Ecto neural progenitor cell (in vitro differentiated cells): ENCODE measurements around the gene TNFAIP8L2.
A peak's percentile ranks its signal among the peaks of the same experiment; 100 is the strongest.

Experiments
- DNase-seq: peaks from one replicate; pipeline ENCODE4 v3.0.0-alpha.2; 2018; ENCODE audit warnings: low spot score

The TNFAIP8L2 gene

DNA sequence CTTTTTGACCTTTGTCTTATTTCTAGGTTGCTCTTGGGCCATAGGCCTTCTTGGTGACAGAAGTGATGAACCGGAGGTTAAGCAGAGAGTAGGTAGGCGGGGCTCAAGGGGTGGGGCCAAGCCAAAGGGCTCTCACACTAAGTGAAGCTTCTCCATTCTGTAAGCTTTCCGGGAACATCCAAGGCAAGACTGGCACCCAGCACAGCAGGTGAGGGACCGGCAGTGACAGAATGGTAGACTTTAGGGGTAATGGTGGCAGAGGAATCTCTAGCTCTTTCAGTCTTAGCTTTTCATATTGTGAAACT is at the start of gene TNFAIP8L2:
TSS of gene TNFAIP8L2 (plus strand) at position 135 of the 305 bp plus-strand sequence. CDS start 2,049 bp downstream, outside the sequence.
- no peak for DNase-seq

DNA sequence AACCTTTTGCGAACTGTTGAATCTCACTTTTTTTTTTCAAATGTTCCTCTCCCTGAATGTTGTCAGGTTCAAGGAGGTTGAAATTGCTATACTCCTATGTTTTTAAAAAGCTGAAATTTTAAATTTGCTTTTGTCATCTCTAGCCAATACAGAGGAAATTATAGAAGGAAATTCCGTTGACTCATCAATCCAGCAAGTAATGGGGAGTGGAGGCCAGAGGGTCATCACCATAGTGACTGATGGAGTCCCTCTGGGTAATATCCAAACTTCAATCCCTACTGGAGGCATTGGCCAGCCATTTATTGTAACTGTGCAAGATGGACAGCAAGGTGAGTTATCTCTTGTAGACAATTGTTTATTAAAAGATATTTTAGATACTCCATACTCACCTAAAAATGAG is 49.6 kb upstream of the TNFAIP8L2 start:
- no peak for DNase-seq

DNA sequence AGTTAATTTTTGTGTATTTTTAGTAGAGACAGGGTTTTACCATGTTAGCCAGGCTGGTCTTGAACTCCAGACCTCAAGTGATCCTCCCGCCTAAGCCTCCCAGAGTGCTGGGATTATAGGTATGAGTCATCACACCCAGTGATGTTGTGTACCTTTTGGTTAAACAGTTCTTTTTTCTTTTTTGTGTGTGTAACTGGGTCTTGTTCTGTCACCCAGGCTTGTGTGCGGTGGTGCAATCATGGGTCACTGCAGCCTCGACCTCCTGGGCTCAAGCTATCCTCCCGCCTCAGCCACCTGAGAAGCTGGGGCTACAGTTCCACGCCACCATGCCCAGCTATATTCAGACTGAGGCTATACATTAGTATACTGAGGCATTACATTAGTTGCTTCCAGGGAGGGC is 48.1 kb upstream of the TNFAIP8L2 start:
- DNase-seq = no peak

DNA sequence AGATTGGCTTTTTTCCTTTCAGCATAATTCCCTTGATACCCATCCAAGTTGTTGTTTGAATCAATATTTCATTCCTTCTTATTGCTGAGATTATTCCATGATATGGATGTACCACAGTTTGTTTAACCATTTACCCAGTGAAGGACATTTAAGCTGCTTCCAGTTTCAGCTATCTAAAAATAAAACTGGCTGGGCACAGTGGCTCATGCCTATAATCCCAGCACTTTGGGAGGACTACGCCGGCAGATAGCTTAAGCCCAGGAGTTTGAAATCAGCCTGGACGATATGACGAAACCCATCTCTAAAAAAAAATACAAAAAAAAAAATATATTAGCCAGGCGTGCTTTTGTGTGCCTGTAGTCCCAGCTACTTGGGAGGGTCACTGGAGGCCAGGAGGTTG is 42.6 kb upstream of the TNFAIP8L2 start:
- no peak for DNase-seq

DNA sequence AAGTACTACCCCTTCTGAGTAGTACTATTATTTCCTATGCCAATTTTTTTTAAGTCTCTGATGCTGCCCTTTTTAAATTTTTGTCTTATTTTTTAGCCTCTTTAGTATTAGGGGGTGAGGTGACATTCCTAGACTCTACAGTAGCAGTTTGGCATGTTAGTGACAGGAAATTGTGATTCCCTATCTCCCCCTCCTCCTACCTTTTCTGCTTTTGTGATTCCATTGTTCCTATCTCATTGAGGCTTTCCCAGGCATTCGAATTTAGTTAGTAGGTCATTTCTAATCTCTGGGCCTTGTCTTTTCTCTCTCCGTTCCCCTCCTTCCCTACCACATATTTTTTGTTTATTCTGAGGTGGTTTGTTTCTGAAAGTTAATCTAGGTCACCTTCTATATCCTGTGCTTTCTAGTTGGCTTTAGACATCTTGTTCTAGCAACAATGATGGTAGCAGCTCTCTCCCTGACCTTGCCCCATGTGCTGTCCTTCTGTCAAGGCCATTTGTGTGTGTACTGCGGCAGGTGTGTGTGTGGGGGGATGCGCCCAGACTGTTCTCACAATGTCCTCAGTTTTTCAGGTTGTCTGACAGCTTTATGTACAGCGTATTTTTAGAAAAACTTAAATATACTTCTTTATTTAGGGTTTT is 31.6 kb upstream of the TNFAIP8L2 start:
- DNase-seq = no peak

DNA sequence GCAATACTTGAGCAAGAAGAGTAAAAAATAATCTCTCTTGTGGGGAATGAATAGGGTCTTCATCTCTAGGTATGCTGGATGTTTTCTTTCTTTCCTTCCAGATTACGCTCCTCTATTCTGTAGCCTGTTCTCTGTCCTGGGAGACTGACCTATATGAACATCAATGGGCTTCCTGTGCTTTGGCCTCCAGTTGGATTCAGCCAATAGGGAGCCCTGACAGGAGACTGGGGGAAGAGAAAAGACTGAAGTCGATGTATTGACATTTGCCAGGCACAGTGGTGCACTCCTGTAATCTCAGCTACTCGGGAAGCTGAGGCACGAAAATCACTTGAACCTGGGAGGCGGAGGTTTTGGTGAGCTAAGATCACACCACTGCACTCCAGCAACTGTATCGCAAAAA is 27.6 kb upstream of the TNFAIP8L2 start:
- DNase-seq = no peak

DNA sequence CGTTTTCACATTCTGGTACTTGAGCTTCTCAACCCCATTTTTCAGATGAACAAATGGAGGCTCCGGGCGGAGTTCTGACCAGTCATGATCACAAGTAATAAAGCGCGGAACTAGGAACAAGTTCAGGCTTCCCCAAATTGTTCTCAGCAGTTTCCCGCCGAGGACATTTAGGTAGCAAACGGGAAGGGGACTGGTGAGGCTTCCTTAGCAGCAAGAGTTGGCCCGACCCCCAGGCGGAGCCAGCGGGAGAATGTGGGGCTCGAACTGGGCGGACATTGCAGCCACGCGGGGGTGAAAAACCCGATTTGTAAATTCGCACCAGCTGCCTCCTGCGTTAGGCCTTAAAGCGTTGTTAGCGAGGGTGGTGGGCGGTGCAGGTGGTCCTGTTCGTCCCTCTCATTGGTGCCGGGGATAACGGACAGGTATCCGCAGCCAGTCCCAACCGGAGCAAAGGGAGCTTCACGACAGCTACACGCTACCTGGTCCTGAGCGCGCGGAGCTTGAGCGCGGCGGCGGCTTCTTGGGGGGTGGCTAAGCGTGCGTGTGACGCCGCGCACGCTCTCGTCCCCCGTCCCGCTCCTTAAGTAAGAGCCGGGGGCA is 25.4 kb upstream of the TNFAIP8L2 start:
- peak; percentile 91 for DNase-seq

DNA sequence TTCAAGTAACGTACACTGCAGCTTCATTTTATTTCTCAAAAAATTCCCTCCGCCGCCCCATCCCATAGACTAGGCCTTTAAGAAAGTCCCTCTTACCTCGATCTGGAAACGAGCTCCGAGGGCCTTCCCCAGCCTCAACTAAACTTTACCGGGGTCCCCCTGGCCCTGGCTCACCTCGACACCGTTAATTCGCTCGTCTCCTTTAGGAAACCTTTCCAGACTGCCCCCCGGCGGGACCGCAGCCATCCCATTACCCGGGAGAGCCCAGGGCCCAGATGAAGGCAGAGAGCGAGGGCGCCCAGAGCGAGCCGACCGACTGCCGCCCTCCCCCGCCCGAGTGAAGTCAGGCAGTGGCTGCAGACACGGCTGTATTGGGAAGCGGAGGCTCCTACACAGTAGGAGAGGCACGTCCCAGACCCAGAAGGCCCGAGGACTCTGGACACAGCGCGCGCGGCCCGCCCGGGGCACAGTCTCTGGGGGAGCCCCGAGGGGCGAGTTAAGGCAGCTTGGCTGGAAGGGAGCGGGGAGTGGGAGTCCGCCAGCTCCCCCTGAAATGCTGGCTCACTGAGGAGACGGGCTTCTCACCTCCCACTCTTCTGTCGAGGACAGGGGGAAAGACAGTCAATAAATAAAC is 24.6 kb upstream of the TNFAIP8L2 start:
- DNase-seq = peak; percentile 76

DNA sequence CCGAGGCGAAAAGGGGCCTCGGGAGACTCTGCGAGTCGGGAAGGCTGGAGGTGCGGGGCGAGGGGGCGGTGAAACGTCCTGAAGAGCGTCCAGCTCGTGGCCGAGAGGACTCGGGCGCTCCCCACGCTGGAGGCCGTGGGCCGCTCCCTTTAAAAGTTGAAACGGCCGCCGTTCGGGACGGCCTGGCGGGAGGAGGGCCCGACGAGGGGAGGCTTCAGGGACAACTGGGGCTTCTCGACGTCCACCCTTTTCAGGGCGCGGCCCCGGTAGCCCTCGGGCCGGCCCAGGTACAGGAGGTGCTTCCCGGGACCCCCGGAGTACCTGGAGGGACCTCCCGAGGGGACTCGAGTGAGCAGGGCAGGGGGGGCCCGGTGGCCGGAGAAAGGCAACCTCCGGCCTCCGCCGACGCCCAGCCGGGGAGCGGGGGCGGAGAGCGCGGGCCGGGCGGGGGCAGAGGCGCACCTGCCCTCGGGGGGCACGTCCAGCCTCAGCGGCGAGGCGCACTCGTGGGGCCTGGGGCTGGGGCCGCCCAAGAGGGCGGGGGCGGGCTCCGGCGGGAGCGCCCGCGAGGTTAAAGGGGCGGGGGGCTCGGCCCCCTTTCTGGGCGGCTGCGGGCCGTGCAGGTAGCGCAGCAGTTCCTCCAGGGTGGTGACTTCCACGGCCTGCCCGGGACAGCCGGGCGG is 24.0 kb upstream of the TNFAIP8L2 start:
- DNase-seq = no peak

DNA sequence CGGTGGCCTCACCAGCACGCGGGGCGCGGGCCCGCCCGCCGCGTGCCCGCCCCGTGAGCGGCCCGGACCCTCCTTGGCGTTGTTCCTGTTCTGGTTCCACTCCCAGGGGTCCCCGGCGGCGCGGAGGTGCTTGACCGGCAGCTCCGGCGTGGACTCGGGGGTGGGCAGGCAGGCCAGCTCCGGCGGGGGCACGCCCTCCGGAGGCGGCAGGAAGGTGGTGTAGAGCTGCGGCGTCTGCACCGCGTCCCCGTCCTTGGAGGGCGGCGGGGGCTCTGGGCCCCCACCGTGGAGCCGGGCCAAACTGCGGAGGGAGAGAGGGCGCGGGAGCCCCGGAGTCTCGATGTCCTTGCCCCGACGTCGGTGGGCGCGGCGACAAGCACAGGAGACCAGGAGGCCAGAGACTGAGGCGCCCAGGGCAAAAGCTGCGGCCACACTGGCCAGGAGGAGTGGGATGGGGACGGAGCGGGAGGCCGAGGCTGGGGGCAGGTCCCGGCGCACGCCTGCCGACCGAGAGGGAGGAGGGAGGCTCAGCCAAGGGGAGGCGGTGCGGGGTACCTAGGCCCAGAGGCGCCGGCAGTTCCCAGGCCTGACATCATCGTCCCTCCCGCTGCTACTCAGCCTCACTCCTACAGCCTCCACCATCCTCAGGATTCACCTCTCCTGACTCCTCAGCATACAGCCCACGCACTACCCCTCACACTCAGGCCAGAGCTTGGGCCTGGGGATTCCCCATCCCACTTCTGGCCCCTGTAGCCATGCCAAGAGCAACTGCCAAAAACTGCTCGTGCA is 23.2 kb upstream of the TNFAIP8L2 start:
- peak; percentile 69 for DNase-seq

DNA sequence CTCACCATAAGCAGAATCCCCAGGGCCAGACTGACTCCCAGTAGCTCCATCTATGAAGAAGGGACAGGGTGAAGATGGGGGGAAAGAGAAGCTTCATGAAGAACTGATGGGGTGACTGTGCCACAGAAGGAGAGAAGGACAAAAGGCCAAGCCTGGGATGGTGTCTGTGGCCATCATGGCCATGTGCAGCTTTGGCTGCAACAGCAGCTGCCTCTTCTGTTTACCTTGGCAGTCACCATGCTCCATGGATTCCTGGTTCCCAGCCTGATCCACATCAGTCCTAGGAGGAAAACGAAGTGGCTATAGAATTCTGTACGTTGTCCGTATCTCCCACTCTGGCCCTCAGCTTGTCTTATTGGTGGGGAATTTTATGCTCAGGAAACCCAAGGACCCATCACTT is 22.1 kb upstream of the TNFAIP8L2 start:
- DNase-seq = no peak

DNA sequence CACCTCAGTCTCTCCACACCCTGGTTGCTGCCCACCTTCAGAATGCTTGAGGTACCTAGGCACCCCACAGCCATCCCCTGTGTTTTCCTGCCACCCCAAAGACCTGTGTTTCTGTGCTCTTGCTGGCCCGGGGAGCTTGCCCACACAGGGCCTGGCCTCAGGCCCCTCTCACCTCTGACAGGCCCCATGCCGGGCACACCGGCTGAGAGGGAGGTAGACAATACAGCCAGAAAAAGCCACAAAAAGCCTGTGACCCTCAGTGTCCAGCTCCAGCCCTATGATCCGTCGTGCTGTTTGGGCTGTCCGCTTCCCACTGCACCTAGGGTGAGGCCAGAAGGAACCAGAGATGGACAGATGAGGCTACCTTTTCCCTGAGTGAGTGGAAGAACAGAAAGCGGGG is 21.5 kb upstream of the TNFAIP8L2 start:
- no peak for DNase-seq

DNA sequence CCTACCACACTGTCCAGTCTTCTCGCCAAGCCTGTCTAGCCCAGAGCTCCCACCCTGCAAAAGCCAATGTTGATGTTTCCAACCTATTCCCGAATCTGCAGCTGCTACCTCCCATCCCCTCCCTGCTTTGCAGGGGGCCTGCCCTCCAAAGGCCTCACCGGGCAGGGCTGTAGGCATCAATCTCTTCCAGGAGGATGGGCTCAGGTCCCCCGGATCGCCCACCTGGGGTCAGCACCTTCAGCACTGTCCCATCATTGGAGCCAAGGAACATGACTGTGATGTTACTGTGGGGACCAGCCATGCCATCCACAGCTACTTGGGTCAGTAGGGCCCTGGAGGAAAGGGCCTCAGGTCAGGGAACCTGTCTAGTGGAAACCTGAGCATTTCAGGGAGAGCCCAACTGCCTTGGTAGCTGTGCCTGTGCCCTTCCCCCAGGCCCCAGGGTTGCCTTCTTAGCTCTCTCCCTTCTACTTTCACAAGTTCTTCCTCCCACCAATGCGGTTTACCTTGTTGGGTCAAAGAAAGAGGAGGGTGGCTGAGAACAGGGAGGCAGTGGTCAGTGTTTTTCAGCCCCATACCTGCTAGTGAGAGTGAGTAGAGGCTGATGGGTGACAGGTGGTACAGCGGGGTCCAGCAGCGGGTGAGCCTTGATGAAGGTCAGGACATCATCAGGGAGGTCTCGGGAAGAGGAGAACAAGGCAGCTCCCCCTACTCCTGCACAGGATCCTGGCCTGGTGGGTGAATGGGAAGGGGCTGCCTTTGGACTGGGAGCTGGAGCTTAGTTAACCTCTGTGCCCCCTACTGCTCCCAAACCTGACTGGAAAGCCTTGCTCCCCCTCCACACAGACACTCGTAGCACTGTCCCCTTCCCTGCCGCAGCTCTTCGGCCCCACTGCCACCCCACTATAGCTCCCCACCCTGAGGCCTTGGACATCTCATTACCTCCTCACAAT is 20.7 kb upstream of the TNFAIP8L2 start:
- no peak for DNase-seq

DNA sequence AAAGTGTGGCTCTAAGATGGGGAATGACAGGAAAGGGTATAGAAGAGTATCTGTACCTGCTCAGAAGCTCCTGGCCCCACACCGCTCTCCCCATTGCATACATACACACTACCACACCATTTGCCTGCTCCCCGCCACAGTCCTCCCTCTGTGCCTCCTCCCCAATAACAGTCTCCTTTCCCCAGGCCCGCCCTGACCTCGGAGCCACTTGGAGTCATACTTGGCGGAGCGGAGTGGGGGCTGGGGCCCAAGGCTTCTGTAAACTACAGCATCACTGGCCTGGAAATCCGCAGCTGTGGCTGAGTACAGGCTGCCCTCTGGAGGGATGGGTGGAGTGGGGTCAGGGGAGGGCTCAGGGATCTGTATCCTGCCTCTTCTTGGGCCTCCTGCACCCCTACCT is 18.7 kb upstream of the TNFAIP8L2 start:
- no peak for DNase-seq

DNA sequence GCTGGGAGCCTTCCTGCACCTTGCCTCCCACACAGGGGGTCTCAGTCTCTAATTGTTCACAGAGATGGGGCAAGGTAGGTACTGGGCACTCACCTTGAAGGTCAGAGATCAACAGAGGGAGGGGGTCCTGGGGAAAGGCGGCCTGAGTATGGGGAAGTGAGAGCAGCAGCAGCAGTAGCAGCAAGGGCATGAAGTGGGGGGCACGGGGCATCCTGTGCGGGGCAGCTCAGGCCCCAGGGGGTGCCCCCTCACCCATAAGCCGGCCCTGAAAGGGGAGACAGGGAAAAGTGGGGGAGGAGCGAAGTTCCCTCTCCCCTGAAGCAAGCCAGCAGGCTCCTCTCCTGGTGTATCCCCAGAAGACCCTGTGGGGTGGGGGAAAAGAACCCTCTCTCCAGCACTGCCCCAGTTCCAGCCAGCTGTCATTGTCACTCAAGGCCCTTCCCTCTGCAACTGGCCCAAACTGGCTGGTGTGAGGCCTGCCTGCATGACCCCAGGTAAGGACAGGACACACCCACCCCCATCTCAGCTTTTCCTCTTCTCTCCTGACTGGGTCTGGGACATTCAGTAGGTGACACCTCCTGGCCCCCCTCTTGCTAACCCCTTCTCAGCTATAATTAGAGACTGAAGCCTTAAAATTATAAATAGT is 13.9 kb upstream of the TNFAIP8L2 start:
- DNase-seq = no peak

DNA sequence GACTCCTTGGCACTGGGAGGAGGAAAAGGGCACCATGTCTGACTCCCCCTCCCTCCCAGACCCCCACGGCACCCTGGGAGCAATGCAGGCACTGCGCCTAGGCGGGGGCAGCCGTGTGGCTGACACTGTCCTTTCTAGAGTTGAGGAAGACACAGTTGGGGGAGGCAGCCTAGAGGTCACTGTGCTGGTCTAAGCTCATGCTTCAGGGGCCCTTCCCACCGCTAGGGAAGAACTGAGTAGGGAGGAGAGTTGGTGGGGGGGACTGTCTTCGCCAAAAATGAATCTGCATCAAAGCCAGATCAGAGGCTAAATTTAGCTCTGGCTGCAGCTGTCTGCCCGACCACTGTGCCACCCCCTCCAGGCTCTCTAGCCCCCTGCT is 13.4 kb upstream of the TNFAIP8L2 start:
- no peak for DNase-seq

DNA sequence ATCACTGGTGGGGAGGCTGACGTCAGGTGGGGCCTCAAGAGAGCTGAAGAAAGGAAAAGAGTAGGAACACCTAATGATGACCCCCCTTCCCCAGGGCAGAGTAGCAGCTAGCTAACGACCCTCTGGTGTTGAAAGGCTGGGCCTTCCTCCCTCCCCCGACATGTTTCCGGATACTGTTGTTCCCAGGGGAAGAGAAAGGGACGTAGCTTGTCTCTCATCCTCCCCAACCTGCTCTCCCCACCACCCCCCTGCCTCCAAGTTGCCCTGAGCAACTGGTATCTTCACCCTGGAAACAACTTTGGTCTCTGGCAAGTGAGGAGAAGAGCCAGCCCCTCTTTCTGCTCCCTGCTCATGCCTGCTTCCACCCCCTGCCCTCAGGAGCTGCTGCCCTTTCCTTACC is 12.5 kb upstream of the TNFAIP8L2 start:
- DNase-seq = no peak

DNA sequence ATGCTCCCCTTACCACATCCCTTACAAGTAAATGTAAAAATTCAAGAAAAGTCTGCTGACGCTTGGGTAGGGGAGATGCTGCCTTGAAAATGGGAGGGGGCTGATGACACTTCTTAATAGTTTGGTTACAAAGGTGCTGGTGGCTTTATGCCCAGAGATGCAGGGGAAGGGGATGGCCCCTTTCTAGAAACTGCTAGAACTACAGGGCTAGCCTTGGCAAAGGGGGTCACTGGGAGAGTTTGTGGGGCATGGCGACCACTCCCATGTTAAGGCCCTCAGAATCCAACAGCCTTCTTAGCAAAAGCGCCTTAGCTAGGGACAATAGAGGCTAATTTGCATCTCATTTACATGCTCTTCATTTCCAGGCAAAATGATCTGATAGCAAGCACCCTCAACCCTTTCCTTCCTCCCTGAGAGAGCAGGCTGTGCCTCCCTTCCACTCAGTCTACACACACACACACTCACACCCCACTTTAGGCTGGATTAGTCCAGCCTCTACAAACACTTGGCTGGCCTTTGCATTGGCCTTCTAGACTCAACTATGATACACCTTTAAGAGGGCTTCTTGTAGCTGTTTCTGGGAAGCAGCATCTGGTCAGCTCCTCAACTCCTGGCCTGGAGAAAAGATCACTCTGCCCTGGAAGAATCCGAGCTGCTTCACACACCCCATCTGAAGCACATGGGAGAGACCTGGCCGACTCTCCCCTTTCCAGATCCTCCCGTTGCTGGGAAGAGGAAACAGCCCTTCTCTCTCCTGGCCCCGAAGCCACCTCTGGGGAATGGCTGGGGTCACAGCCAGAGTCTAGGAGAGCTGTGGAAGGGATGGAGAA is 11.8 kb upstream of the TNFAIP8L2 start:
- no peak for DNase-seq

DNA sequence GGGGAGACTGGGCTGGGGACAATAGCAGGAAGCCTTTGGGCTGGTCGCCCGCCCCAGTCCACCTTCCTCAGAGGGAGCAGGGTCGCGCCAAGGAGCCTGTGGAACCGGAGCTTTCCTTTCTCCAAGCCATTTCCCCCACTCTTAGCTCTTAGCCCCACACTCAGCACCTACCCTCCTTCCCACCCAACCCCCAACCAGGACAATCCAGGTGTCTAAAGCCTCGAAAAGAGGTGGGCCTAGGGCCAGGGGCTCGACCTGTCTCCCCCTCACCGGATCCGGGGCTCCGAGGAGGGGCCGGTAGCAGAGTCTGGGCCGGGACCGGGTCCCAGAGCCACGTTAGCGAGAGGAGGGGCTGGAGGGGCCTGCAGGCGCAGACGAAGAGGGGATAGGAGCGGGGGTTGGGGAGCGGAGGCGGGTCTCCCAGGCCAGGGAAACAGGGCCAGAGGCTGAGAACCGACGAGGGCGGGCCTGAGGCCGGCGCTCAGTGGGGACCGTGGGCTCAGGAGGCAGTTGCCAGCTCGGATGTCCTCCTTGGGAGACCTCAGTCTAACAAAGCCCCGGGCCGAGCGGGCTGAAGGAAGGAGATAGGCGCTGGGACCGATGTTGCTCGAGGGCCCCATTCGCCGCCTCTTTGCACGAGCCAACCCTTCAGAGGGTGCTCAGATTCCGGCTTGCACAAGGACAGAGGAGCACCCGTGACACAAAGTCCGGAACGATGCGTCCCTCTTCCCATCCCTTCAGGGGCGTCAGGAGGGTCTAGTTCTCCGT is 11.0 kb upstream of the TNFAIP8L2 start:
- peak; percentile 64 for DNase-seq
